ENCODE results near the gene FAM163A.

GRCh38 chr1:179729881-179730280 is 13.2 kb upstream of the FAM163A start:
- TF ChIP-seq, protein P1, sequence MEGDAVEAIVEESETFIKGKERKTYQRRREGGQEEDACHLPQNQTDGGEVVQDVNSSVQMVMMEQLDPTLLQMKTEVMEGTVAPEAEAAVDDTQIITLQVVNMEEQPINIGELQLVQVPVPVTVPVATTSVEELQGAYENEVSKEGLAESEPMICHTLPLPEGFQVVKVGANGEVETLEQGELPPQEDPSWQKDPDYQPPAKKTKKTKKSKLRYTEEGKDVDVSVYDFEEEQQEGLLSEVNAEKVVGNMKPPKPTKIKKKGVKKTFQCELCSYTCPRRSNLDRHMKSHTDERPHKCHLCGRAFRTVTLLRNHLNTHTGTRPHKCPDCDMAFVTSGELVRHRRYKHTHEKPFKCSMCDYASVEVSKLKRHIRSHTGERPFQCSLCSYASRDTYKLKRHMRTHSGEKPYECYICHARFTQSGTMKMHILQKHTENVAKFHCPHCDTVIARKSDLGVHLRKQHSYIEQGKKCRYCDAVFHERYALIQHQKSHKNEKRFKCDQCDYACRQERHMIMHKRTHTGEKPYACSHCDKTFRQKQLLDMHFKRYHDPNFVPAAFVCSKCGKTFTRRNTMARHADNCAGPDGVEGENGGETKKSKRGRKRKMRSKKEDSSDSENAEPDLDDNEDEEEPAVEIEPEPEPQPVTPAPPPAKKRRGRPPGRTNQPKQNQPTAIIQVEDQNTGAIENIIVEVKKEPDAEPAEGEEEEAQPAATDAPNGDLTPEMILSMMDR (IDR thresholded peaks at IDR 0.05): no peak
- TF ChIP-seq POLR2A (IDR thresholded peaks at IDR 0.05): no peak
